D721Med (cell line): Measurements from ENCODE around the gene TTR.

Experiments used
- DNase-seq: peaks from one replicate; pipeline ENCODE4 v3.0.0; 2011; ENCODE audit warnings: low spot score; ENCODE audit not compliant: insufficient read length
- FAIRE-seq: peaks from 2 replicates; lab custom pipeline; 2011; peaks lifted over from hg19 to GRCh38; lab: Jason Lieb, UNC
- CTCF ChIP-seq: IDR thresholded peaks from 2 replicates; pipeline ENCODE4 v1.5.1; 2012; ENCODE audit warnings: mild to moderate bottlenecking, control low read depth; ENCODE audit not compliant: insufficient read depth; ENCODE audit errors: missing control alignments

Gene TTR

DNA sequence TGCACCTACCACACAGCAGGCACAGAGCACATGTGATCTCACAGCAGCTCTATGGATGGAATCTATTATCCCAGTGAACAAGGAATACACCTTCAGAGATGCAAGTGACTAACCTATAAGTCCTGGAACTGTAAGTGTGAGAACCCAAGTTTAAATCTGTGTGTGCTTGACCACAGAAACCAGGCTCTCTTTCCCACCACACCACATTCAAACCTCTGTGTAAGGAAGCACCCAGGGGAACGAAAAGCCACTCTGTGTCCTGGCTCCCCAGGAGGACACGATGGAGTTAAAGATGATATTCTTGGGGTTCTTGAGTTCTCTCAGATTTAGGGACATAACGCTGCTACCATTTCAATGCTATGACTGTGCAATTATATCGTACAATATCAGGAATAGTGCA is 38.9 kb downstream of the TTR start:
- DNase-seq, result no peak
- no peak for TF ChIP-seq CTCF
- peak; percentile 29 for FAIRE-seq

DNA sequence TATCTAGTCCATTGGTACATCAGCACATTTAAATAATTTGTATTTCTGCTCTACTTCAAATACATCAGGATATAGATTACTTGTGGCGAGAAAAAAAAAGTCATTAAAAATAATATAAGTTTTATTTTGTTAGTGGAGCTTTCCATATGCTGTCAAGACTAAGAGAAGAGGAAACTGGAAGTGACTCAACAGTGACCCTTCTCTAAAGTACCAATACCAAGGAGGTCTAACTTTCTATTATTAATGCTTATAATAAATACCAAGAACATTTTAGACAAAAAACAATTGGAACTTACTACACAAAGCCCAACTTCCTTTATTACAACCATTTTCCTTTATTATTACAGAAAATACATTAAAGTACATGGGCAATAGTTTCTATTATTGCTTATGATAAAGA is 39.8 kb downstream of the TTR start:
- FAIRE-seq (no peak), DNase-seq (no peak)
- TF ChIP-seq CTCF, result no peak

GRCh38 chr18:31632356-31632755 is 40.7 kb downstream of the TTR start:
- DNase-seq (no peak), FAIRE-seq (no peak)
- TF ChIP-seq CTCF, result no peak

- FAIRE-seq, result no peak
- TF ChIP-seq CTCF, result no peak
- no peak for DNase-seq
Measured at GRCh38 chr18:31633392-31634330, 42.0 kb downstream of the TTR start.

GRCh38 chr18:31634331-31634713 is 42.6 kb downstream of the TTR start:
- TF ChIP-seq CTCF, result no peak
- DNase-seq (no peak), FAIRE-seq (no peak)

DNA sequence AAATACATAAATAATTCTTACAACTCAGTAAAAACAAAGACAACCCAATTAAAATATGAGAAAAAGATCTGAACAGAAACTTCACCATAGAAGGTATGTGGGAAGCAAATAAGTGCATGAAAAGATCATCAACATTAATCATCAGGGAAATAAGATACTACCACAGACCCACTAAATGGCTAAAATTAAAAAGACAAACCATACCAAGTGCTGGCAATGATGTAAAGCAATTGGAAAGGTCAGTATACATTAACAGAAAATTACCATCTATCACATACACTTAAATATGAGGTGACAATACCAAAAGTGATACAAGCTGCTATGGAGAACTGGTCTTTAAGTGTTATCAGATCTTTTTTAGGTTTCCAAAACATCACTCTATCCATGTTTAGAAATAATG is 44.7 kb downstream of the TTR start:
- no peak for TF ChIP-seq CTCF
- peak; percentile 77 for FAIRE-seq
- no peak for DNase-seq

DNA sequence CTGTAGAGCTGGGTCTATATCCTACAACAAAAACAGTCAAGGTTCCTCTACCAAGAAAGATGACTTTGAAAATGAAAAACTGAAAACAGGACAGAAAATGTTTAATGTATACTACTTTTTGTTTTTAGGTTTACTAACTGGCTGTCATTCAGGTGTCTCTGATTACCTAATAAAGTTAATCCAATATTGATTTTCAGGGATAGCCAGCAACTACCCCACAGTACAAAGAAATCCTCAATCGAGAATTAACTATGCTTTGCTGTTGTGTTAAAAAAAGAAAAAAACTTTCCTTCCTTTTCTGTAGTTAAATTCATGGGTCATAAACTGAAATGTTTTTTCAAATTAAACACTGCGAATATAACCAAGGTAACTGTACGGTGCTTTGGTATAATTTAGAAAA is 45.8 kb downstream of the TTR start:
- FAIRE-seq, result no peak
- no peak for DNase-seq
- no peak for TF ChIP-seq CTCF
